CD4-positive, alpha-beta T cell treated with Interleukin-2 at 100 ng/mL for 4 hours (primary cell): ENCODE data around the gene SATB2.

Experiments used
- DNase-seq: peaks from one replicate; pipeline ENCODE4 v3.0.0-alpha.2; 2020; ENCODE audit warnings: low spot score

Gene SATB2

GRCh38 chr2:199465988-199466691 lies 8.4 kb upstream of the SATB2 start:
- no peak for DNase-seq

- DNase-seq, result no peak
These were observed 7.7 kb upstream of the SATB2 start for GRCh38 chr2:199465390-199465789.

GRCh38 chr2:199464606-199465352 lies 7.0 kb upstream of the SATB2 start:
- DNase-seq, result no peak

GRCh38 chr2:199463708-199464605 lies 6.2 kb upstream of the SATB2 start:
- no peak for DNase-seq

- DNase-seq, result peak; percentile 47
These were observed 5.4 kb upstream of the SATB2 start for GRCh38 chr2:199462956-199463692.

- DNase-seq, result no peak
These were observed 4.7 kb upstream of the SATB2 start for GRCh38 chr2:199462347-199462955.

GRCh38 chr2:199461711-199462346 lies 4.1 kb upstream of the SATB2 start:
- no peak for DNase-seq

GRCh38 chr2:199460846-199461710 lies 3.3 kb upstream of the SATB2 start:
- no peak for DNase-seq

GRCh38 chr2:199460101-199460671 lies 2.4 kb upstream of the SATB2 start:
- no peak for DNase-seq

GRCh38 chr2:199459286-199460100 lies 1.8 kb upstream of the SATB2 start:
- DNase-seq, result peak; percentile 78

- no peak for DNase-seq
These were observed 1.1 kb upstream of the SATB2 start for GRCh38 chr2:199458806-199459285.

- DNase-seq, result no peak
These were observed 468 bp upstream of the SATB2 start for GRCh38 chr2:199458009-199458805.

GRCh38 chr2:199456383-199457146 lies 1.2 kb downstream of the SATB2 start:
- no peak for DNase-seq

GRCh38 chr2:199455545-199456382 lies 2.0 kb downstream of the SATB2 start:
- DNase-seq, result no peak

- DNase-seq, result no peak
These were observed 2.6 kb downstream of the SATB2 start for GRCh38 chr2:199455210-199455544.

- DNase-seq, result no peak
These were observed 4.8 kb downstream of the SATB2 start for GRCh38 chr2:199452991-199453379.
